Endothelial cell of umbilical vein (primary cell): Measurements from ENCODE around the gene ADAP1. TPM values are rescaled to one million over a fixed set of nuclear protein-coding genes. Genes with fewer than 3 reads are reported as not detected.

Experiments
- BruUV-seq: library from RNA; stranded (reverse); fragments of 400-500 nt; replicated peaks from 2 replicates; lab custom pipeline; 2021; lab: Mats Ljungman, UMichigan
- CTCF ChIA-PET: fragments of 300-600, 350-600 bp; sonication (Branson Sonifier 250); formaldehyde crosslinking; loops from one replicate; lab custom pipeline; 2021; ENCODE audit warnings: antibody characterized with exemption, inconsistent platforms; lab: Charles Lee
- POLR2A ChIA-PET: fragments of 300-600, 350-600 bp; sonication (Branson Sonifier 250); formaldehyde crosslinking; loops from one replicate; lab custom pipeline; 2021; ENCODE audit warnings: antibody characterized with exemption, inconsistent platforms; lab: Charles Lee
- DNase-seq: peaks from one replicate; pipeline ENCODE4 v3.0.0-alpha.2; 2011; ENCODE audit warnings: low read depth, low spot score
- FAIRE-seq: peaks from 2 replicates; lab custom pipeline; 2011; peaks lifted over from hg19 to GRCh38; lab: Jason Lieb, UNC
- H2AFZ ChIP-seq: 2 replicates; pipeline ENCODE4 v1.6.0; 2012; ENCODE audit warnings: low read depth, low read length, control low read depth, inconsistent platforms
- H3K27ac ChIP-seq: 2 replicates; pipeline ENCODE4 v1.5.1; 2011; ENCODE audit warnings: low read depth, mild to moderate bottlenecking, control low read depth, low read length, moderate library complexity; ENCODE audit not compliant: insufficient read depth
- H3K27me3 ChIP-seq, 2 experiments: 2 replicates each; pipeline versions ENCODE4 v1.6.0 to v1.6.1; 2011; ENCODE audit warnings: low read length in 2 of 2, mixed read lengths in 1 of 2; ENCODE audit not compliant: control insufficient read depth in 2 of 2, insufficient read depth in 2 of 2
- H3K36me3 ChIP-seq, 2 experiments: 2 replicates in 1 of 2; 3 replicates in 1 of 2; pipeline ENCODE4 v1.5.1; 2011; ENCODE audit warnings: low read length in 2 of 2, mild to moderate bottlenecking in 1 of 2, moderate library complexity in 1 of 2; ENCODE audit not compliant: control insufficient read depth in 2 of 2, insufficient read depth in 2 of 2; ENCODE audit errors: extremely low read depth in 1 of 2
- H3K4me1 ChIP-seq: 3 replicates; pipeline ENCODE4 v1.5.1; 2011; ENCODE audit warnings: mild to moderate bottlenecking, low read length; ENCODE audit not compliant: control insufficient read depth, insufficient read depth; ENCODE audit errors: extremely low read depth
- H3K4me2 ChIP-seq: 2 replicates; pipeline ENCODE4 v1.6.1; 2011; ENCODE audit warnings: low read length, control low read depth, mixed read lengths; ENCODE audit not compliant: insufficient read depth
- H3K4me3 ChIP-seq, 3 experiments: fragments of 200-600 bp in 1 of 3; sonication (generic), shearing (Covaris generic) in 1 of 3; replicated peaks in 1 of 3; 2 replicates each; pipeline ENCODE4 v1.5.1; 2011 to 2016; ENCODE audit warnings: control low read depth in 3 of 3, low read length in 3 of 3, mild to moderate bottlenecking in 2 of 3, inconsistent platforms in 1 of 3, low read depth in 1 of 3, moderate library complexity in 1 of 3; ENCODE audit not compliant: insufficient read depth in 1 of 3
- H3K79me2 ChIP-seq: 2 replicates; pipeline ENCODE4 v1.6.0; 2012; ENCODE audit warnings: low read length, inconsistent platforms; ENCODE audit not compliant: control insufficient read depth, insufficient read depth
- H3K9ac ChIP-seq: replicated peaks from 2 replicates; pipeline ENCODE3; 2011; ENCODE audit warnings: low read length, control low read depth; ENCODE audit not compliant: insufficient read depth; ENCODE audit errors: extremely low read depth
- H3K9me1 ChIP-seq: replicated peaks from 3 replicates; pipeline ENCODE4 v1.6.0; 2011; ENCODE audit warnings: mild to moderate bottlenecking, low read length; ENCODE audit not compliant: control insufficient read depth, insufficient read depth; ENCODE audit errors: extremely low read depth
- H3K9me3 ChIP-seq: replicated peaks from 2 replicates; pipeline ENCODE4 v1.5.1; 2012; ENCODE audit warnings: low read length, inconsistent platforms; ENCODE audit not compliant: control insufficient read depth, insufficient read depth
- H4K20me1 ChIP-seq: replicated peaks from 2 replicates; pipeline ENCODE3; 2011; ENCODE audit warnings: mild to moderate bottlenecking, low read length; ENCODE audit not compliant: control insufficient read depth, insufficient read depth; ENCODE audit errors: extremely low read depth
- EZH2 ChIP-seq: IDR thresholded peaks from 2 replicates; pipeline ENCODE4 v1.6.1; 2012; ENCODE audit warnings: borderline replicate concordance, low read depth, mild to moderate bottlenecking, moderate library complexity, low read length, inconsistent platforms; ENCODE audit not compliant: severe bottlenecking
- FOS ChIP-seq: IDR thresholded peaks from 2 replicates; pipeline ENCODE4 v1.6.1; 2011; ENCODE audit warnings: mild to moderate bottlenecking, low read length, moderate library complexity, borderline replicate concordance; ENCODE audit not compliant: insufficient read depth
- GATA2 ChIP-seq: IDR thresholded peaks from 2 replicates; pipeline ENCODE4 v1.7.0; 2011; ENCODE audit warnings: low read depth, mild to moderate bottlenecking, moderate library complexity, mixed read lengths, low read length; ENCODE audit not compliant: insufficient read length, insufficient read depth
- JUN ChIP-seq: IDR thresholded peaks from 2 replicates; pipeline ENCODE4 v1.6.1; 2011; ENCODE audit warnings: borderline replicate concordance, low read depth; ENCODE audit not compliant: insufficient read length, insufficient read depth
- MYC ChIP-seq: IDR thresholded peaks from one replicate; pipeline ENCODE4 v1.6.1; 2011; ENCODE audit warnings: mild to moderate bottlenecking, low read depth, low read length
- POLR2A ChIP-seq: IDR thresholded peaks from 2 replicates; pipeline ENCODE4 v1.6.1; 2012; ENCODE audit warnings: low read depth, mild to moderate bottlenecking, control low read depth, low read length
- POLR2AphosphoS5 ChIP-seq: IDR thresholded peaks from 2 replicates; pipeline ENCODE4 v1.6.1; 2012; ENCODE audit warnings: low read depth, mild to moderate bottlenecking, control low read depth, low read length, moderate library complexity; ENCODE audit not compliant: insufficient read depth
- dilution Hi-C: fragments of 300-500 bp; cut with MboI; formaldehyde crosslinking; loops from one replicate; pipeline ENCODE4 v1.15.0; 2019; ENCODE audit warnings: low sequenced_read_pairs; ENCODE audit not compliant: extremely low pct_ligation_motif_present
- intact Hi-C: fragments of 100-400 bp; cut with micrococcal nuclease; formaldehyde crosslinking; loops from one replicate; pipeline ENCODE4 v1.10.0; 2022
- polyA plus RNA-seq, 4 experiments: library from polyadenylated mRNA; depleted of rRNA in 3 of 4; stranded (reverse) in 3 of 4; unstranded in 1 of 4; fragments of >200 nt; gene quantifications; 2 replicates each; pipeline versions ENCODE4 v1.2.1 to v1.2.3, GENCODE V29; 2011 to 2012; ENCODE audit warnings: missing spikeins in 1 of 4
- total RNA-seq: library from RNA; stranded (reverse); gene quantifications from 2 replicates; pipeline ENCODE4 v1.2.3, GENCODE V29; 2021
- TF ChIP-seq, protein P1 (sequence below), 2 donors: IDR thresholded peaks; 1 replicate in 1 of 2; 2 replicates in 1 of 2; pipeline ENCODE4 v1.5.1; 2011; ENCODE audit warnings: low read length in 2 of 2, mild to moderate bottlenecking in 2 of 2, moderate library complexity in 2 of 2, control low read depth in 1 of 2, inconsistent platforms in 1 of 2, low read depth in 1 of 2; ENCODE audit not compliant: insufficient read depth in 1 of 2; ENCODE audit errors: extremely low read depth in 1 of 2
- TF ChIP-seq, protein P2 (sequence below): IDR thresholded peaks from 2 replicates; pipeline ENCODE4 v1.6.1; 2011; ENCODE audit not compliant: insufficient read depth, insufficient read length

Gene ADAP1
- total and polyA plus RNA-seq, 2 donors (not counting 3 experiments of a cell fraction or from before 2014, with no cell fraction given) = 0.49 to 0.58 TPM

DNA sequence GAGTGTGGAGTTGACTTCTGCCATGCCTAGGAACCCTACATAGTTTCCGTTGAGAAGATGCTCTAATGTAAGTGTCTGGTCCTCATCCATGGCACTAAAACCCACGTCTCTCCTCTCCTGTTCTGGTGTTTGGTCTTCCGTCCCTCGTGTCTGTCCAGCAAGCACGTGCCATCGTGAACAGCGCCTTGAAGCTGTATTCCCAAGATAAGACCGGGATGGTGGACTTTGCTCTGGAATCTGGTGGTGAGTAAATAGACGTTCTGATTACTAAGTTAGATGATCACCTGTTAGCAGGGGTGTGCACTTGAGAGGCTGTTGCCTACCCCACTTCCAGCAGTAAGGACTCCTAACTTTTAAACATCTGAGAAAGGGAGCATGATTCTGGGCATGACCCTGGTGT is 93.3 kb downstream of the ADAP1 start:
- FAIRE-seq (no peak), DNase-seq (no peak)
- no peak for TF ChIP-seq MYC
- TF ChIP-seq, protein P1, sequence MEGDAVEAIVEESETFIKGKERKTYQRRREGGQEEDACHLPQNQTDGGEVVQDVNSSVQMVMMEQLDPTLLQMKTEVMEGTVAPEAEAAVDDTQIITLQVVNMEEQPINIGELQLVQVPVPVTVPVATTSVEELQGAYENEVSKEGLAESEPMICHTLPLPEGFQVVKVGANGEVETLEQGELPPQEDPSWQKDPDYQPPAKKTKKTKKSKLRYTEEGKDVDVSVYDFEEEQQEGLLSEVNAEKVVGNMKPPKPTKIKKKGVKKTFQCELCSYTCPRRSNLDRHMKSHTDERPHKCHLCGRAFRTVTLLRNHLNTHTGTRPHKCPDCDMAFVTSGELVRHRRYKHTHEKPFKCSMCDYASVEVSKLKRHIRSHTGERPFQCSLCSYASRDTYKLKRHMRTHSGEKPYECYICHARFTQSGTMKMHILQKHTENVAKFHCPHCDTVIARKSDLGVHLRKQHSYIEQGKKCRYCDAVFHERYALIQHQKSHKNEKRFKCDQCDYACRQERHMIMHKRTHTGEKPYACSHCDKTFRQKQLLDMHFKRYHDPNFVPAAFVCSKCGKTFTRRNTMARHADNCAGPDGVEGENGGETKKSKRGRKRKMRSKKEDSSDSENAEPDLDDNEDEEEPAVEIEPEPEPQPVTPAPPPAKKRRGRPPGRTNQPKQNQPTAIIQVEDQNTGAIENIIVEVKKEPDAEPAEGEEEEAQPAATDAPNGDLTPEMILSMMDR (IDR thresholded peaks at IDR 0.05; ENCODE audit: extremely low read depth in 1 of 2, insufficient read depth in 1 of 2, low read depth in 1 of 2, low read length in 2 of 2) = no peak
- TF ChIP-seq, protein P2, sequence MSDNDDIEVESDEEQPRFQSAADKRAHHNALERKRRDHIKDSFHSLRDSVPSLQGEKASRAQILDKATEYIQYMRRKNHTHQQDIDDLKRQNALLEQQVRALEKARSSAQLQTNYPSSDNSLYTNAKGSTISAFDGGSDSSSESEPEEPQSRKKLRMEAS = no peak
- no peak for TF ChIP-seq POLR2A
- TF ChIP-seq JUN = no peak
- TF ChIP-seq EZH2 = no peak
- TF ChIP-seq FOS = no peak
- no peak for TF ChIP-seq GATA2
- no peak for TF ChIP-seq POLR2AphosphoS5
- H3K9me3 ChIP-seq = no peaks in the 10 kb centered on the region
- no peak overlapping the region for H3K4me3 ChIP-seq
- dilution Hi-C loops = no loop called here
- no peaks in the 10 kb centered on the region for H3K4me1 ChIP-seq
- H3K79me2 ChIP-seq = no peaks in the 10 kb centered on the region
- no peak overlapping the region for H3K4me2 ChIP-seq
- POLR2A ChIA-PET = no interaction called here
- H3K9me1 ChIP-seq = no peaks in the 10 kb centered on the region
- H3K36me3 ChIP-seq = peaks cover 9 to 34% of the 10 kb centered on the region in 2 experiments
- H3K9ac ChIP-seq = no peak overlapping the region
- no peak overlapping the region for H2AFZ ChIP-seq
- no peaks in the 10 kb centered on the region for H4K20me1 ChIP-seq
- CTCF ChIA-PET = interaction anchor here (2.1 kb wide), 1 partner anchor 12 kb away, joined by 11 read pairs; no protein-coding TSS in a partner anchor
- no peaks in the 10 kb centered on the region for H3K27me3 ChIP-seq
- no peak overlapping the region for H3K27ac ChIP-seq
- BruUV-seq = no TSS peak
- intact Hi-C loops = no loop called here
